H9 (cell line): ENCODE results near the gene CADM4. TPM values are rescaled to one million over a fixed set of nuclear protein-coding genes. Genes with fewer than 3 reads are reported as not detected.

Source experiments
- DNase-seq: peaks from one replicate; pipeline ENCODE4 v3.0.0-alpha.2; 2017
- H2AFZ ChIP-seq: one replicate; pipeline ENCODE4 v1.6.1; 2013; ENCODE audit warnings: mild to moderate bottlenecking, low read length, control low read depth, moderate library complexity
- H2AK5ac ChIP-seq: 2 replicates; pipeline ENCODE4 v1.6.1; 2013; ENCODE audit warnings: low read length, control low read depth, mixed read lengths; ENCODE audit not compliant: insufficient read length
- H2BK120ac ChIP-seq: one replicate; pipeline ENCODE4 v1.6.1; 2013; ENCODE audit warnings: low read depth, mild to moderate bottlenecking, low read length, control low read depth, inconsistent platforms; ENCODE audit not compliant: poor library complexity, severe bottlenecking
- H2BK12ac ChIP-seq: 2 replicates; pipeline ENCODE4 v1.6.1; 2013; ENCODE audit warnings: low read length, control low read depth, mixed read lengths, low read depth; ENCODE audit not compliant: insufficient read length
- H2BK15ac ChIP-seq: 2 replicates; pipeline ENCODE4 v1.6.1; 2013; ENCODE audit warnings: low read depth, low read length, control low read depth
- H2BK20ac ChIP-seq: one replicate; pipeline ENCODE4 v1.6.1; 2013; ENCODE audit warnings: low read depth, mild to moderate bottlenecking, low read length, control low read depth, inconsistent platforms; ENCODE audit not compliant: poor library complexity, severe bottlenecking
- H2BK5ac ChIP-seq: 2 replicates; pipeline ENCODE4 v1.6.1; 2013; ENCODE audit warnings: low read length, control low read depth, mixed read lengths; ENCODE audit not compliant: insufficient read length
- H3K14ac ChIP-seq: 2 replicates; pipeline ENCODE4 v1.6.1; 2013; ENCODE audit warnings: low read length, control low read depth; ENCODE audit not compliant: insufficient read depth
- H3K18ac ChIP-seq: 2 replicates; pipeline ENCODE4 v1.6.1; 2013; ENCODE audit warnings: low read depth, mild to moderate bottlenecking, mixed read lengths, low read length, control low read depth; ENCODE audit not compliant: insufficient read length
- H3K23ac ChIP-seq: 2 replicates; pipeline ENCODE4 v1.6.1; 2013; ENCODE audit warnings: low read length, control low read depth, mixed read lengths, low read depth; ENCODE audit not compliant: insufficient read length
- H3K23me2 ChIP-seq: 2 replicates; pipeline ENCODE4 v1.6.1; 2013; ENCODE audit warnings: low read depth, mild to moderate bottlenecking, mixed read lengths, low read length, control low read depth; ENCODE audit not compliant: insufficient read length, poor library complexity, severe bottlenecking
- H3K27ac ChIP-seq: 2 replicates; pipeline ENCODE4 v1.5.1; 2013; ENCODE audit warnings: low read length, control low read depth, mixed read lengths, low read depth; ENCODE audit not compliant: insufficient read length
- H3K27me3 ChIP-seq: 2 replicates; pipeline ENCODE4 v1.6.1; 2013; ENCODE audit warnings: low read length, control low read depth, inconsistent platforms; ENCODE audit not compliant: insufficient read depth
- H3K4ac ChIP-seq: 2 replicates; pipeline ENCODE4 v1.6.1; 2013; ENCODE audit warnings: low read depth, mild to moderate bottlenecking, control low read depth, inconsistent platforms, low read length, moderate library complexity
- H3K4me1 ChIP-seq: 2 replicates; pipeline ENCODE4 v1.6.1; 2013; ENCODE audit warnings: low read length, control low read depth, inconsistent platforms; ENCODE audit not compliant: insufficient read depth
- H3K4me2 ChIP-seq: 2 replicates; pipeline ENCODE4 v1.6.1; 2013; ENCODE audit warnings: low read length, control low read depth, mixed read lengths; ENCODE audit not compliant: insufficient read length, insufficient read depth
- H3K56ac ChIP-seq: 2 replicates; pipeline ENCODE4 v1.6.1; 2013; ENCODE audit warnings: low read depth, mild to moderate bottlenecking, mixed read lengths, low read length, control low read depth; ENCODE audit not compliant: insufficient read length
- H3K79me1 ChIP-seq: 2 replicates; pipeline ENCODE4 v1.6.1; 2013; ENCODE audit warnings: low read depth, mild to moderate bottlenecking, moderate library complexity, low read length, control low read depth, inconsistent platforms; ENCODE audit not compliant: insufficient read depth, poor library complexity, severe bottlenecking
- H3K79me2 ChIP-seq: 2 replicates; pipeline ENCODE4 v1.6.1; 2013; ENCODE audit warnings: low read length, control low read depth, inconsistent platforms; ENCODE audit not compliant: insufficient read depth
- H3K9ac ChIP-seq: 2 replicates; pipeline ENCODE4 v1.6.1; 2013; ENCODE audit warnings: low read length, control low read depth, mixed read lengths; ENCODE audit not compliant: insufficient read length; ENCODE audit errors: extremely low read depth
- H3K9me3 ChIP-seq: one replicate; pipeline ENCODE4 v1.6.1; 2013; ENCODE audit warnings: low read depth, low read length, inconsistent platforms; ENCODE audit not compliant: control insufficient read depth
- H3T11ph ChIP-seq: one replicate; pipeline ENCODE4 v1.6.1; 2013; ENCODE audit warnings: mild to moderate bottlenecking, low read length, control low read depth, inconsistent platforms
- H4K20me1 ChIP-seq: one replicate; pipeline ENCODE4 v1.6.1; 2013; ENCODE audit not compliant: control insufficient read depth, insufficient read length, insufficient read depth
- H4K5ac ChIP-seq: 2 replicates; pipeline ENCODE4 v1.6.1; 2013; ENCODE audit warnings: low read depth, mild to moderate bottlenecking, mixed read lengths, low read length, control low read depth; ENCODE audit not compliant: insufficient read length
- H4K8ac ChIP-seq: replicated peaks from 2 replicates; pipeline ENCODE4 v1.6.1; 2013; ENCODE audit warnings: low read length, control low read depth, mixed read lengths, low read depth; ENCODE audit not compliant: insufficient read length
- H4K91ac ChIP-seq: 2 replicates; pipeline ENCODE4 v1.6.1; 2013; ENCODE audit warnings: low read depth, mild to moderate bottlenecking, moderate library complexity, mixed read lengths, low read length, control low read depth; ENCODE audit not compliant: insufficient read length
- H3K27ac Mint-ChIP-seq, 3 experiments: 2 replicates in 2 of 3; 3 replicates in 1 of 3; pipeline ENCODE4 v1.8.0; 2020 to 2021; ENCODE audit warnings: mixed read lengths in 3 of 3, mild to moderate bottlenecking in 1 of 3, moderate library complexity in 1 of 3
- H3K27me3 Mint-ChIP-seq: 2 replicates; pipeline ENCODE4 v1.8.0; 2021; ENCODE audit warnings: low read depth, mild to moderate bottlenecking, moderate library complexity, mixed read lengths
- H3K36me3 Mint-ChIP-seq, 3 experiments: 2 replicates in 2 of 3; 3 replicates in 1 of 3; pipeline ENCODE4 v1.8.0; 2020 to 2021; ENCODE audit warnings: low read depth in 3 of 3, mixed read lengths in 3 of 3; ENCODE audit not compliant: insufficient read depth in 1 of 3
- H3K4me1 Mint-ChIP-seq, 2 experiments: 2 replicates each; pipeline ENCODE4 v1.8.0; 2020; ENCODE audit warnings: mixed read lengths in 2 of 2
- H3K4me3 Mint-ChIP-seq, 2 experiments: 2 replicates in 1 of 2; 3 replicates in 1 of 2; pipeline ENCODE4 v1.8.0; 2020 to 2021; ENCODE audit warnings: mild to moderate bottlenecking in 2 of 2, mixed read lengths in 2 of 2, moderate library complexity in 1 of 2
- H3K9me3 Mint-ChIP-seq, 2 experiments: 2 replicates in 1 of 2; 3 replicates in 1 of 2; pipeline ENCODE4 v1.8.0; 2020; ENCODE audit warnings: mild to moderate bottlenecking in 2 of 2, mixed read lengths in 2 of 2, moderate library complexity in 1 of 2
- WGBS: extraction: QIAGEN DNeasy Blood & Tissue Kit; methylation state at CpG from one replicate; pipeline ENCODE4 v1.1.7; 2013; ENCODE audit warnings: missing lambda C conversion rate, low lambda C conversion rate, mixed read lengths; ENCODE audit not compliant: insufficient read length; ENCODE audit errors: extremely low coverage; 5-methylcytosine and 5-hydroxymethylcytosine counted together
- total RNA-seq: library from RNA; stranded (reverse); gene quantifications from 2 replicates; pipeline ENCODE4 v1.2.1, GENCODE V29; 2021
- TF ChIP-seq, protein P1 (sequence below): fragments of 200-600 bp; sonication (generic); conservative IDR thresholded peaks from 3 replicates; pipeline ENCODE4 v1.8.0; 2021; ENCODE audit warnings: antibody characterized with exemption, mild to moderate bottlenecking

CADM4 gene
- total RNA-seq, 1 experiment from 2014 or later = 10.2 TPM

DNA sequence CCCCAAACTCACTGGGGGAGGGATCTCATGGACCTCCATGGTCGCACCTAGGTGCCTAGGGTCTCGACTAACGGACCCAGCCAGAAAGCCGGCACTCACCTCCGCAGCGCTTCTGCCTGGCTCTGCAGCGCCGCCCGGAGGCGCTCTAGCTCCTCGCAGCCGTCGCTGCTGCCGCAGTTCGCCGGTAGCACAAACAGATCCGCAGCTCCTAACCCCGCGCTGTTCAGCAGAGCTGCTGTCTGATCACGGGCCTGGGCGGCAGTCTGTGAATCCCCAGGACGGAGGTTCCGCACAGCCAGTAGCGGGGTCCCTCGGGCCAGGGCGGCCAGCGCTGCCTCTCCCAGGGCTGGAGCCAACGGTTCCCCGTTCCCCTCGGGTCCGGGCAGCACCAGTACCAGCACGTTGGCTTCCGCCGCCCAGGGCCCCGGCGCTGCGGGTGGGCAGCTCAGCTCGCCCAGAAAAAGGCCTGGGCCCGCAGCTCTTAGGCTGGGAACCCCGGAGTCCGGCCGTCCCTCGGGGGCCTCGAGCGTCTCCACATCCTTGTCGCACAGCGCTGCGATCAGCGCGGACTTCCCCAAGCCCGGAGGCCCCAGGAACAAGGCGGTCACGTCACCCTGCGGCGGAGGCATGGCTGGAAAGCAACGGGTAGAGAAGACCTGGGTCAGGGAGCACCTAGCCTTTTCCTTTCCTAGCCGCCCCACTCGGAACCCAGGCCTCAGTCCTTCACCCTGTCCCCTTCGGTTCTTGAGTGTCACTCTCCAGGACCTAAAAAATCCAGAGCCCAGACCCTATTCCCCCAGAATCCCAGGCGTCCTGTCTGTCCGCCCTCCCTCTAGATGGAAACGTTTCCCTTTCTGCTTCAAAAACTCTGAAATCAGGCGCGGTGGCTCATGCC, 44.7 kb downstream of the CADM4 start:
- Histone ChIP-seq H3K79me2 (peaks cover 4% of the 10 kb centered on the region; the same call in 1 of the 2 replicates), H3K4me2 (peak overlapping the region; percentile 79), H4K20me1 (no peaks in the 10 kb centered on the region), H3K27me3 (no peaks in the 10 kb centered on the region), H3K23ac (no peak overlapping the region), H2BK20ac (no peak overlapping the region), H3K14ac (peak overlapping the region; percentile 42; the same call in 1 of the 2 replicates), H3K4me1 (0 out of 2 replicates have a peak, but pooled peaks cover 3% of the 10 kb centered on the region), H3K79me1 (no peaks in the 10 kb centered on the region), H2BK15ac (no peak overlapping the region), H3T11ph (no peak overlapping the region), H2BK120ac (no peak overlapping the region), H3K27ac (no peak overlapping the region), H2BK5ac (no peak overlapping the region), H3K56ac (no peak overlapping the region), H4K8ac (no peak overlapping the region), H3K9me3 (no peaks in the 10 kb centered on the region), H4K5ac (no peak overlapping the region), H3K4ac (no peak overlapping the region), H2AFZ (no peak overlapping the region), H3K18ac (peak overlapping the region; percentile 37), H3K9ac (peak overlapping the region; percentile 71), H3K23me2 (peaks cover 20% of the 10 kb centered on the region), H2AK5ac (no peak overlapping the region), H2BK12ac (no peak overlapping the region), H4K91ac (no peak overlapping the region)
- Mint-ChIP-seq H3K36me3 (peaks cover 16 to 38% (median 36%) of the 10 kb centered on the region in 3 experiments), H3K27me3 (no peaks in the 10 kb centered on the region), H3K4me1 (peaks cover 18 to 25% of the 10 kb centered on the region in 2 experiments), H3K9me3 (no peaks in the 10 kb centered on the region; a peak in 1 of 5 replicates), H3K4me3 (peak overlapping the region; percentile 92 to 95), H3K27ac (peak overlapping the region; percentile 77 to 99 (median 99); a peak in 5 of 7 replicates)
- peak; percentile 84 for DNase-seq
- TF ChIP-seq, protein P1, sequence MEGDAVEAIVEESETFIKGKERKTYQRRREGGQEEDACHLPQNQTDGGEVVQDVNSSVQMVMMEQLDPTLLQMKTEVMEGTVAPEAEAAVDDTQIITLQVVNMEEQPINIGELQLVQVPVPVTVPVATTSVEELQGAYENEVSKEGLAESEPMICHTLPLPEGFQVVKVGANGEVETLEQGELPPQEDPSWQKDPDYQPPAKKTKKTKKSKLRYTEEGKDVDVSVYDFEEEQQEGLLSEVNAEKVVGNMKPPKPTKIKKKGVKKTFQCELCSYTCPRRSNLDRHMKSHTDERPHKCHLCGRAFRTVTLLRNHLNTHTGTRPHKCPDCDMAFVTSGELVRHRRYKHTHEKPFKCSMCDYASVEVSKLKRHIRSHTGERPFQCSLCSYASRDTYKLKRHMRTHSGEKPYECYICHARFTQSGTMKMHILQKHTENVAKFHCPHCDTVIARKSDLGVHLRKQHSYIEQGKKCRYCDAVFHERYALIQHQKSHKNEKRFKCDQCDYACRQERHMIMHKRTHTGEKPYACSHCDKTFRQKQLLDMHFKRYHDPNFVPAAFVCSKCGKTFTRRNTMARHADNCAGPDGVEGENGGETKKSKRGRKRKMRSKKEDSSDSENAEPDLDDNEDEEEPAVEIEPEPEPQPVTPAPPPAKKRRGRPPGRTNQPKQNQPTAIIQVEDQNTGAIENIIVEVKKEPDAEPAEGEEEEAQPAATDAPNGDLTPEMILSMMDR = peak; percentile 97
- WGBS = no CpG with 5 or more reads among the region's 64 CpGs
